Measurements from ENCODE around the gene CDPF1.

Gene CDPF1

DNA sequence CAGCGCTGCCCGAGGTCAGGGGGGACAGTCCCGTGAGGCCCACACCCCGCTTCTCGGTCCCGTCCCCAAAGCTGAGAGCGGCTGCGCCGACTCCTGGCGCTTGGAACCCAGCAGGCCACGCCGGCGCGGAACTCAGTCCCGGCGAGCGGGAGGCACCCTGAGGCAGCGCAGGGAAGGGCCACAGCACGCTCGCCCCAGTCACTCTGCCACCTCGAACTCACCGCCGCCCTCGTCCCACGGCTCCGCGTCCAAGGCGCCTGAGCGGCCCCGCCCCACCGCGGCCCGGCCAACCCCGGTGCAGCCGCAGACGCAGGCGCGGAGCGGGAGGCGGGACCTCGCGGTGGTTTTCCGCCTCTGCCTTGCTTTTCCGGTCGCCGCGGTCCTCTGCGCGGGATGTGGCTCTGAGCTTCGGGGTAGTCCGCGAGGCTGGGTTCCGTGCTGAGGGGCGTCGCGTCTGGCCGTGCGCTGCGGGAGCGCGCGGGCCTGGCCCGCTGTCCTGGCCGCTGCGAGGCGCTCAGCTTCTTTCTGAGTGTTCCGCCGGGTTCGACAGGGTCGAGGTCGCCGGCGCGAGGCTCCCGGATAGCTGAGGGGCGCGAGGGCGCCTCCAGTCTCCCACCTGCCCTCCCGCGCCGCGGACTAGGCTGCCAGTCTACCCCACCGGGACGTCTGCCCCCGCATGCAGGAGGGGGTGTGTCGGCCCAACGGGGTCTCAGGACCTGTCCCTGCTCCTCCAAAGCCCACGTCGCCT, at the start of gene CDPF1:
Gene CDPF1, minus strand, starts transcription at position 259 of the 748 bp plus-strand sequence. CDS start 2,009 bp downstream, outside the sequence.
- peak; percentile 84 to 93 for DNase-seq (ENCODE audit: extremely low read depth in 1 of 2, low read depth in 1 of 2)

GRCh38 chr22:46299101-46299500, 49.0 kb upstream of the CDPF1 start:
- DNase-seq (ENCODE audit: extremely low read depth in 1 of 2, low read depth in 1 of 2): no peak

DNA sequence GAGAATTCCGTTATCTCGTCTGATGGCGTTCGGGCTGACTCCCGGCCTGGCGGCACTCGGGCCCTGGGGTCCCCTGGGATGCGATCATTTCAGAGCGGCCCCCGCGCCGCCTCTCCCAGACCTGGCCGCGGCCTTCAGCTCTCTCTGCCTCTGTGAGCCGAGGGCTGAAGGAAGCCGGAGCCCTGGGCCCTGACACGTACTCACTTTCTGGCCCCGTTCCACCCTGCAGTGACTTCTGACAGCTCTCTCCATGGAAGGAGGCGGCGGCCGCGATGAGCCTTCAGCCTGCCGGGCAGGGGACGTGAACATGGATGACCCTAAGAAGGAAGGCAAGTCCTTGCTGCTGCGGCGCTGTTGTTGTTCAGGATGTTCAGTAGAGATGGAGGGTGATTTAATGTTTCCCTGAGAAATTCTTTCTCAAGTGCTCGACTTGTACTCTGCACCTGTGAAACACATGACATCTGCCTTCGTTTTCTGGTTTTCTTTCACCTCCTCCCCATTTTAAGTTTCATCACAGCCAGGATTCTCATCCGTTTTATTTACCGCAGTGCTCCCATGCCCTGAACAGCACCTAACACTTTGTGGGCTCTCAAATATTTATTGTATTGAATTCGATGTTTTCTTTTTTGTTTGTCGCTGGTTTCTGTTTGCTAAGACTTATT, 47.2 kb upstream of the CDPF1 start:
- DNase-seq (ENCODE audit: extremely low read depth in 1 of 2, low read depth in 1 of 2): no peak

GRCh38 chr22:46296257-46297150, 46.4 kb upstream of the CDPF1 start, which contains the start of gene GTSE1:
Gene GTSE1, plus strand, starts transcription at chr22:46296870. Its CDS starts 531 bp downstream, at chr22:46297401.
- DNase-seq (ENCODE audit: extremely low read depth in 1 of 2, low read depth in 1 of 2): peak; percentile 92 to 97

DNA sequence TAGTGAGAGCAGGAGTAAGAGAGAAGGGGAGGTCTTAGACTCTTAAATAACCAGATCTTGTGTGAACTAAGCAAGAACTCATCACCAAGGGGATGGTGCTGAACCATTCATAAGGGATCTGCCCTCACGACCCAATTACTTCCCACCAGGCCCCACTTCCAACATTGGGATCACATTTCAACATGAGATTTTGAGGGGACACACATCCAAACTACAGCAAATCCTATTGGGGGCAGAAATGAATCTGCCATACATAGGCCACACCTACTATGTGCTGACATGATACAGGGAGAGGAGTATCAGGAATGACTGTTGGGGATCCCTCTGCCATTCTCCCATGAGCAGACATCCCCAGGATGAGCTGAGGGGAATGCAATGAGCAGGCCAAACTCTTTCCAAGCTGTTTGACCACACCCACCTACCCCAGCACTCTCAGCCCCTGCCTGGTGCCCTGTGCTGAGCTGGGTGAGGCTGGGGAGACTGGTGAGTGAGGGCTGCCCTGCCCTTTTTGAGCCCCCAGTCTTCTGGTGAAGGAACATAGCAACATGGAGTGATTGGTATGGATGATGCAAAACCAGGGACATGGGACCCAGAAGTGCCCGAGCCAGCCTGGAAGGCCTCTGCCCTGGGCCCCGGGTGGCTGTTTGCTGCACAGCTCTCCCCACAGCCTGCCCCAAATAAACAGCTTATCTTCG, 45.3 kb upstream of the CDPF1 start:
- DNase-seq (ENCODE audit: extremely low read depth in 1 of 2, low read depth in 1 of 2): no peak

DNA sequence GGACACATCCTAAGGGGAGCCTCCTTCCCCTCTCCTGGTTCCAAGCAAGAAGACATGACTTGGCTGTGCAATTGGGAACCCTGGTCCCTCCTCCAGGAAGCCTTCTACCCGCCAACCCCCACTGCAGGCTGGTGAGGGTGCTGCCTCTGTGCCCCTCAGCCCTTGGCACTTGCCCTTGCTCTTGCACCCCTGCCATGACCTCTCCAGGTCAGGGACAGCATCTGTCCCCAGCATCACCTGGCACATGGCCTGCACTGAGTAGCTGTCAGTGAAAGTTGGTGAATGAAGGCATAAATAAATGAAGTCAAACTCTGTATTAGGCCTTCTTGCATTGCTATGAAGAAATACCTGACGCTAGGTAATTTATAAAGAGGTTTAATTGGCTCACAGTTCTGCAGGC, 44.7 kb upstream of the CDPF1 start:
- DNase-seq (ENCODE audit: extremely low read depth in 1 of 2, low read depth in 1 of 2): no peak

DNA sequence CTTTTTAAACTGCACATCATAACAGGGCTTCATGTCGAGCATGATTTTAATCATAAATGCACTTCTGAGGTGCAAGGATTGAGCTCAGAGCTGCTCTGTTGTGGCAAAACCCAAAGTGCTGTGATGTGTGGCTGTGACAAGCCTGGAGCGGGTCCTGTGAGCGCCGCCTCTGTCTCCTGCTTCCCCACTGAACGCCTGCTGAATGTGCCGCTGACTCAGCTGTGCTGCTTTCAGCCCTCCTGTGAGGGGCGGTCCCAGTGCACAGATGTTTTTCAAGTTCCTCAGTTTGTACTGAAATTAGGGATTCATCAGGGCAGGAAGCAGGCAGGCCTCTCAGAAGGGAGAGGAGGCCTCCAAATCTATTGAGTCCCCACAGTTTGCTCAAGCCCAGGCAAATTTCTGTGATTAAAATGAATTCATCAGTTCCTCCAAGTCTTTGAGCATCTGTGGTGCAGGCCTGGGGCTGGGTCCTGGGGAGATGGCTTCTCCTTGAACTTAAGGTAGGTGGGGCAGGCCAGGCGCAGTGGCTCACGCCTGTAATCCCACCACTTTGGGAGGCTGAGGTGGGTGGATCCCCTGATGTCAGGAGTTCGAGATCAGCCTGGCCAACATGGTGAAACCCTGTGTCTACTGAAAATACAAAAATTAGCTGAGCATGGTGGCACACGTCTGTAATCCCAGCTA, 43.6 kb upstream of the CDPF1 start:
- DNase-seq (ENCODE audit: extremely low read depth in 1 of 2, low read depth in 1 of 2): no peak

GRCh38 chr22:46292732-46293131, 42.6 kb upstream of the CDPF1 start:
- DNase-seq (ENCODE audit: extremely low read depth in 1 of 2, low read depth in 1 of 2): no peak

- no peak for DNase-seq (ENCODE audit: extremely low read depth in 1 of 2, low read depth in 1 of 2)
Measured at GRCh38 chr22:46292173-46292572, 42.1 kb upstream of the CDPF1 start.

GRCh38 chr22:46290843-46291785, 41.0 kb upstream of the CDPF1 start:
- no peak for DNase-seq (ENCODE audit: extremely low read depth in 1 of 2, low read depth in 1 of 2)

- DNase-seq (ENCODE audit: extremely low read depth in 1 of 2, low read depth in 1 of 2): no peak
Measured at GRCh38 chr22:46290121-46290842, 40.2 kb upstream of the CDPF1 start.

DNA sequence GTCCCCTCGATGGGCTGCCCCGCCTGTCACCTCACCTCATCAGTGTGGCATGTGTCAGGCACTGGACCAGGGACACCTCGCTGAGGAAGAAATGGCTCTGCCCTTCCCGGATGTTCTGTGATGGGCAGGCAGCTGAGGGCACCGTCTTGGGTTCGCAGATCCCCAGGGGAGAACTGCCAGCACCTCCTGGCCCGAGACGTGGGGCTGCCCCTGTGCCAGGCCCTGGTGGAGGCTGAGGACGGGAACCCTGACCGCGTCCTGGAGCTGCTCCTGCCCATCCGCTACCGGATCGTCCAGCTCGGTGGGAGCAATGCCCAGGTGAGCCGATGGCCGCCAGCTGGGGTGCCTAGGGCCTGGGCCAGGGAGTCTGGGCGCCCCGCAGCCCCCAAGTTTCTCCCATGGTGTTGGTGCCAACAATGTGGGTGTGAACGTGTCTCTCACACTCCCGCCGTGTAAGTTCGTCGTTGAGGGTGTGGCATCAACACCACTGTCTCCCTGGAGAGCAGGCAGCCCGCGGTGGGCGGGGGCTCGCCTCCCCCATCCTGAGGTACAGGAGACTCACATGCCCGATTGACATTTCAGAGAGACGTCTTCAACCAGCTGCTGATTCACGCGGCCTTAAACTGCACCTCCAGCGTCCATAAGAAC, 39.3 kb upstream of the CDPF1 start:
- no peak for DNase-seq (ENCODE audit: extremely low read depth in 1 of 2, low read depth in 1 of 2)

DNA sequence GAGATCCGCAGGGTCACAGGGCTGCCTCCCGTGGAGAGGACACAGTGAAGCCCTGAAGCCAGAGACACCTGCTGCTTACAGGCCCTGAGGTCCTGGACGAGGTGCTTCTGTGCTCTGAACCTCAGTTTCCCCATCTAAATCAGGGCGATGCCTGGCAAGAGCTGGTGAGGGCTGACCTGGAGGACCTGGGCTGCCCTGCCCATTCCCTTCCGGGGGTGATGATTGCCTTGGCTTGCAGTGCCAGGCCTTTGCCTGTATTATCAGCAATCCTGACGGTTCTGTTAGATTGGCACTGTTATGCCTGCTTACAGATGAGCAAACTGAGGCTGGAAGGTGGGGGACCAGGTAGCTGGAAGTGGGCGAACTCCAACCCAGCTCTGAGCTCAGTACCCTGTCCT, 38.8 kb upstream of the CDPF1 start:
- DNase-seq (ENCODE audit: extremely low read depth in 1 of 2, low read depth in 1 of 2): no peak

- DNase-seq (ENCODE audit: extremely low read depth in 1 of 2, low read depth in 1 of 2): peak in 1 of 2 donors; percentile 39
Measured at GRCh38 chr22:46287873-46288751, 38.0 kb upstream of the CDPF1 start.

DNA sequence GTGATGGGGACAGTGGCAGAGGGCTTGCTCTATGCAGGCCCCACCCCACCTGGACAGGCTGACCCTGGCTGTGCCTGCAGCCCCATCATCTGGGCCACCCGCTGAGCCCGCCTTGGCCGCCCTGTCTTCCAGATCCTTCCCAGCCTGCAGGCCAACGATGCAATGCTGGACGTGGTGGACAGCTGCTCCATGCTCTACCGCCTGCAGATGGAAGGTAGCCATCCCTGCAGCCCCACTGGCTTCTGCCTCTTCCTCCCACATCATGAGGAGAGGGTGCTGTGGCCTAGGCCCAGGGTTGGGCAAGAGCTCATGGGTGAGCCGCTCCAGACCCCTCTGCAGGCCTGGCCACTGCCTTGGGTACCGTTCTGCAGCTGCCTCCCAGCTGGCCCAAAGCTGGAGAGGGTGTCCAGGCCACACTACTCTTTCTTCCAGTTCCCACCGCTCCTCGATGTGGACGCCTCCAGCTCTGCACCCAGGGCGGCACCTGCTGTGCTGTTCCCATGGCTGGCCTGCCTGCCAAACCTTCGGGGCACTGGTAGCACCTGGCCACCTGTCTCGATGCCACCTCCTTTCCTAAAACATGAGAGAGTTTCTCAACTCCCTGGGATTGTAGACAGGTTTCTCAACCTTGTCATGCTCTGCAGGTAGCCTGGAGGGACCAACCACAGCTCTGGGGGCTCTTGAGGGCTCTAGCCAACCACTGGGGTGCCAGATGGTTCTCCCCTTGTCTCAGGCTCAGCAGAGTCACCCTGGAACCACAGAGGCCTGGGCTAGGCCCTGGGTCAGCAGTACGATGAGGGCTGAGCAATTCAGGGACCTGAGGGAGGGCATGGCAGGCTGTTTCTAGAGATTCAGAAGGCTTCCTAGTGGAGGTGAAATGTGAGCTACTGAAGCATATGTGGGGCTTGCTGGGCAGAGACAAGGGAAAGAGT, 37.1 kb upstream of the CDPF1 start:
- no peak for DNase-seq (ENCODE audit: extremely low read depth in 1 of 2, low read depth in 1 of 2)

GRCh38 chr22:46286006-46286405, 35.9 kb upstream of the CDPF1 start:
- no peak for DNase-seq (ENCODE audit: extremely low read depth in 1 of 2, low read depth in 1 of 2)

Data from stimulated activated CD8-positive, alpha-beta memory T cell treated with anti-CD3 and anti-CD28 coated beads, Interleukin-7, amount 100 ng/mL, for 48 hours (primary cell).